COR-L47 (cell line): Measurements from ENCODE around the gene TXNDC2.

Experiments
- DNase-seq: peaks from one replicate; lab custom pipeline; 2025; lab: John Stamatoyannopoulos, UW

Gene TXNDC2

DNA sequence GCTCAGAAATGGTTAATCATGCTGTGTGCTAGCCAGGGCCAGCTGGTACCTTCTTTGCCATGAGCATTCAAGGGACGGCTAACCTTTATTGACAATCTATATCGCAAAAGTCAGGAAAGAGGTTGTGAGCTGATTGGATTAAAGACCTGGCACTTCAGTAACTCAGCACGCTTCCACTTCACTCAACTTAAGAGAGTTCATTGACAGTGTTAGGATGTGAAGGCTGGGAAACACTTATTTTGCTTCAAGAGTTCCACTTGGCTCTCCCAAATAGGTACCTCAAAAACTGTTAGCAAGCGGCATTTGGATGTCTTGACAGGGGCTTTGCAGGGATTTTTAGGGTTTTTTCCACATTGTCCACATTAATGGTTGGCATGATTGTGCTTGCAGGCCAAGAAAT, 25.1 kb upstream of the TXNDC2 start:
- no peak for DNase-seq

GRCh38 chr18:9861157-9861556, 24.6 kb upstream of the TXNDC2 start:
- no peak for DNase-seq

DNA sequence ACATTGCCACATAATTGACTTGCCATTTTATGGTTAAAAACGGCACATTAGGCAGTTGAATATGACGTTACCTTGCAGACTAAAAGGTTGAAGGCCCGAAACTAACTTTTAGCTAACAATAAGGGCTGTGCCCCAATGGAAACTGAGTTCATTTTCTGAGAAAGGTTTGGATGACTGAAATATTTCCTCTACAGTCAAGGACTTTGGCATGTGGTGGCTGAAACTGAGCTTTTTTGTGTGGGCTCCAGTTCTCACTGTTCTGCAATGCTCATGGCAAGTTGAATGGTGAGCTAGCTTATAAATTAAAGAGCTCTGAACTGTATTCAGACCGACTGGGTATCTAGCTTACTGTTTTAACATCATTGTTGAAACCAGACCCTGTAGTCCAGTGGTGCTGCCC, 23.8 kb upstream of the TXNDC2 start:
- no peak for DNase-seq

- DNase-seq, result no peak
These were observed 23.1 kb upstream of the TXNDC2 start for GRCh38 chr18:9862686-9863085.

GRCh38 chr18:9863282-9863681, 22.5 kb upstream of the TXNDC2 start:
- no peak for DNase-seq

DNA sequence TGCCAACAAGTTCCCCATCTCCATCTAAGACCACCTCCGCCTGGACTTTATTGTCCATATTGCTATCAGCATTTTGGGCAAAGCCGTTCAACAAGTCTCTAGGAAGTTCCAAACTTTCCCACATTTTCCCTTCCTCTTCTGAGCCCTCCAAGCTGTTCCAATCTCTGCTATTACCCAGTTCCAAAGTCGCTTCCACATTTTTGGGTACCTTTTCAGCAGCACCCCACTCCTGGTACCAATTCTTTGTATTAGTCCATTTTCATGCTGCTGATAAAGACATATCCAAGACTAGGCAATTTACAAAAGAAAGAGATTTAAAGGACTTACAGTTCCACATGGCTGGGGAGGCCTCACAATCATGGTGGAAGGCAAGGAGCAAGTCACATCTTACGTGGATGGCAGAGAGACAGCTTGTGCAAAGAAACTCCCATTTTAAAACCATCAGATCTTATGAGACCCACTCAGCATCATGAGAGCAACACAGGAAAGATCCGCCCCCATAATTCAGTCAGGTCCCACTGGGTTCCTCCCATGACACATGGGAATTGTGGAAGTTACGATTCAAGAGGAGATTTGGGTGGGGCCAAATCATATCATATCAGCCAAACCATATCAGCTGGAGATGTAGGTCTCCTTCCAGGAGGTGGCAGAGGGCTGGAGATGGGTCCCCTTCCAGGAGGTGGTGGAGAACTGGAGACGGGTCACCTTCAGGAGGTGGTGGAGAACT, 19.8 kb upstream of the TXNDC2 start:
- no peak for DNase-seq

- no peak for DNase-seq
These were observed 19.1 kb upstream of the TXNDC2 start for GRCh38 chr18:9866627-9867026.

DNA sequence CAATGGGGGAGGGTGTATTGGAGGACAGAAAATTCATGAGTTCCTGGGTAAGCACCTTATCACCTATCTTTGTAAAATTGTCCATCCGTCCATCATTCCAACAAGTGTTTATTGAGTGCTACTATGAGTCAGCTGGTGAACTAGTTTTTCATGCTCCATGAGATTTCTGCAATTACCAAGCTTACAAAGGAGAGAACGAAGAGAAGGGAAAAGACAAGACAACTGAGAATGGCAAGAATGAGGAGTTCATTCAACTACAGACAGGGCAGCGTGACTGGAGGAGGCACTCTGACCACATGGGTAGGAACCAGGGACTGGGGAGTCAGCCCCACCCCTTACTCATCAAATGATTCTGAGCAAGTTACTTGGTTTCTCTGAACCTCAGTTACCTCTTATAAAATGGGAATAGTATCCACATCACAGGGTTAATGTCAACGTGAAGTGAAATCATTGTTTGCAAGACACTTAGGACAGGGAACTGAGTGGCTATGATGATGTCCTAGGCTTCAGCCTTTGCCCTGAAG, 18.6 kb upstream of the TXNDC2 start:
- no peak for DNase-seq

- no peak for DNase-seq
These were observed 16.7 kb upstream of the TXNDC2 start for GRCh38 chr18:9868857-9869714.

GRCh38 chr18:9869715-9870430, 15.9 kb upstream of the TXNDC2 start:
- no peak for DNase-seq

GRCh38 chr18:9870431-9871008, 15.3 kb upstream of the TXNDC2 start:
- DNase-seq, result no peak

GRCh38 chr18:9871244-9871746, 14.5 kb upstream of the TXNDC2 start:
- no peak for DNase-seq

- no peak for DNase-seq
These were observed 12.9 kb upstream of the TXNDC2 start for GRCh38 chr18:9872823-9873222.

- no peak for DNase-seq
These were observed 11.0 kb upstream of the TXNDC2 start for GRCh38 chr18:9874728-9875127.

GRCh38 chr18:9876212-9876866, 9.4 kb upstream of the TXNDC2 start:
- DNase-seq, result no peak

DNA sequence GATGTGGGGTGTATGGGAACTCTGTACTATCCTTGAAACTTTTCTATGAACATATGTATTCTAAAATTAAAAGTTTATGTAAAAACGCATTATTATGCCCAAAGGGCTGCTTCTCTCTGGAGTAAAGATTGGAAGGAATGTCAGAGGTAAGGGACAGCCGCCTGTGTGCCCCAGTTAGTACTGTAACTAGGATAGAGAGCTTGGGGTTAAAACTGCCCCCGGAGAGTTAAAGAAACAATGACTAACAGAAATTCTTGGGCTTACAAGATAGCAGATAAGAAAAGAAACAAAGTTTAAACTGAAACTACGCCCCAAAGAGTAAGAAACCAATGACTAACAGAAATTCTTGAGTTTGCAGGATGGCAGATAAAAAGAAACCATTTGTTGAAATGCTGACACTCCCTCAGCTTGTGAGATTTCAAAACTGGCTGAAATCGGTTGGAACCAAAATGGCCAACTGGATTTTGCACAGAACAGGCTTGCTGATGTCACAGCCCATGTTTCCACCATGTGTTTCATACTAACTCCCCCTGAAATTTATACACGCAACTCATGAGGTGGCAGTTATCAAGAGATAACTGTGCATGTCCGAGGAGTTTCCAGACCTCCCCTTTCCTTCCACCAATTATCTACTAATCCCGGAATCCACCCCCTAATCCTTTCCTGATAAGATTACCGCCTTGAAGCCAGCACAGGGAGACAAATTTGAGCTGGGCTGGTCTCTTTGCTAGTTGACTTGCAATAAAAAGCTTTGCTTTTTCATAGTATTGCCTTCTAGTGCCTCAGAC, 8.7 kb upstream of the TXNDC2 start:
- no peak for DNase-seq

DNA sequence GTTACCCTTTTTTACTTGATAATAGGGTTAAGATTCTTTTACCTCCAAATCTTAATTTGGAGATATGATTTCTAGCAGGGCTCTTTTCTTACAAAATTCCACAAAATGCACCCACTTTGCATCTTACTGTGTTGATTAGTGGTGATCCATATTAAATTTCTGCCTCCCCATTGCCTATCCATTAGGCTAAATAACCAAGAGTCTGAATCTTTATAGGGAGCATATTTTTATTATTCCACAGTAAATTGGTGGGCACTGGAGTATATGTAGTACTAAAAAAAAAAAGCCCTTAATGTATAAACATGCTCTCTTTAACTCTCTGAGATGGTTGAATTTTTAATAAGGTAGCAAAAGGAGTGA, 8.1 kb upstream of the TXNDC2 start:
- no peak for DNase-seq

DNA sequence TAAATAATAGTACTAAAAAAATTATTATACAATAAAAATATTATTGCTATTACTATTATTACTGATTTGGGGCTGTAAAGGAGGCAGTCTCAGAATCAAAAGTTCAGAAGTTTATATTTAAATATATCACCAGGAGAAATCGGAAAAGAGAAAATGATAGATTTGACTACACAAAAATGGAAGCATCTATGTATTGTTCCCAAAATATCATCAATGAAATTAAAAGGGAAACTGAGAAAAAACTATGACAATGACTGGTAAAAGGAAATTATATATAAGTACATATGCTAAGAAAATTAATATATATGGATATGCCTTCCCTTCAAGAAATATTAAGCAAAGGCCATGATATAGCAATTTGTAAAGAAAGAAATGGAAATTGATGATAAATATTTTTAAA, 7.7 kb upstream of the TXNDC2 start:
- DNase-seq, result no peak

DNA sequence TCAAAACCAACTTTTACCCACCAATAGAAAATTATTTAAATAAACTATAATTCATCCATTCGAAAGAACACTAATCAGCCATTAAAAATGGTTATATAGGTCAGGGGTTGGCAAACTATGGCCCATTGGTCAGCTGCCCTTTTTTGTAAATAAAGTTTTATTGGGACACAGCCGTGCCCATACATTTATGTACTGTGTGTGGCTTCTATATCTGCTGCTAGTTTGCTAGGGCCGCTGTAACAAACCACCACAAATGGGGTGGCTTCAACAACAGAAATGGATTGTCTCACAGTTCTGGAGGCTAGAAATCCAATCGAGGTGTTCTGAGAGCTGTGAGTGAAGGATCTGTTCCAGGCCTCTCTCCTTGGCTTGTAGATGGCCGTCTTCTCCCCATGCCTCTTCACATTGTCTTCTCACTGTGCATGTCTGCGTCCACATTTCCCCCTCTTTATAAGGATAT, 7.0 kb upstream of the TXNDC2 start:
- DNase-seq, result no peak

GRCh38 chr18:9884090-9884489, 1.7 kb upstream of the TXNDC2 start:
- DNase-seq, result no peak
